K562 (cell line): Measurements from ENCODE around the gene PCSK5. TPM values are rescaled to one million over a fixed set of nuclear protein-coding genes. Genes with fewer than 3 reads are reported as not detected.

Experiments used
- ATAC-seq: fragments of 200-7000 bp; cut with Tn5 transposase; 3 replicates; pipeline ENCODE4 v1.9.1; 2020; ENCODE audit warnings: moderate library complexity
- BruUV-seq: library from RNA; stranded (reverse); fragments of 400-500 nt; replicated peaks from 2 replicates; lab custom pipeline; 2021; lab: Mats Ljungman, UMichigan
- CTCF ChIA-PET: fragments of 300-600 bp; formaldehyde crosslinking; extraction: SDS; loops from one replicate; lab custom pipeline; 2021; ENCODE audit warnings: low intra/inter-chr PET ratio; lab: Yijun Ruan, JAX
- POLR2A ChIA-PET: fragments of 300-600, 350-650 bp; sonication (Branson Sonifier 250); formaldehyde crosslinking; extraction: SDS; loops from one replicate; lab custom pipeline; 2021; ENCODE audit warnings: antibody characterized with exemption, inconsistent platforms; lab: Yijun Ruan, JAX
- DNase-seq, 4 experiments: peaks; one replicate each; pipeline versions ENCODE4 v3.0.0 to v3.0.0-alpha.2; 2011 to 2018; ENCODE audit warnings: low spot score in 3 of 4, mixed read lengths in 3 of 4; ENCODE audit errors: extremely low read depth in 1 of 4
- FAIRE-seq: peaks from 2 replicates; lab custom pipeline; 2011; peaks lifted over from hg19 to GRCh38; lab: Jason Lieb, UNC
- H2AFZ ChIP-seq: 2 replicates; pipeline ENCODE4 v1.6.0; 2011; ENCODE audit warnings: low read depth, low read length, control low read depth, inconsistent platforms
- H3K27ac ChIP-seq: fragments of 200-600 bp; 3 replicates; pipeline ENCODE4 v1.8.0; 2011; ENCODE audit warnings: low read depth, mild to moderate bottlenecking, control low read depth, inconsistent platforms, low read length, moderate library complexity, mixed read lengths; ENCODE audit errors: extremely low read depth
- H3K27me3 ChIP-seq, 2 experiments: fragments of 300-600 bp in 1 of 2; 2 replicates in 1 of 2; 3 replicates in 1 of 2; pipeline versions ENCODE4 v1.6.0 to v1.8.0; 2011; ENCODE audit warnings: inconsistent platforms in 2 of 2, low read length in 2 of 2, mild to moderate bottlenecking in 1 of 2, mixed read lengths in 1 of 2, moderate library complexity in 1 of 2; ENCODE audit not compliant: control insufficient read depth in 2 of 2, insufficient read depth in 2 of 2
- H3K36me3 ChIP-seq: fragments of 300-600 bp; 3 replicates; pipeline ENCODE4 v1.8.0; 2011; ENCODE audit warnings: mild to moderate bottlenecking, low read length, inconsistent platforms; ENCODE audit not compliant: control insufficient read depth, insufficient read depth
- H3K4me1 ChIP-seq, 2 experiments: fragments of 200-600 bp in 1 of 2; replicated peaks in 1 of 2; 2 replicates in 1 of 2; 3 replicates in 1 of 2; pipeline versions ENCODE4 v1.5.1 to v1.8.0; 2011; ENCODE audit warnings: inconsistent platforms in 2 of 2, low read length in 2 of 2, mild to moderate bottlenecking in 1 of 2, mixed read lengths in 1 of 2, moderate library complexity in 1 of 2; ENCODE audit not compliant: control insufficient read depth in 2 of 2, insufficient read depth in 2 of 2
- H3K4me2 ChIP-seq: 2 replicates; pipeline ENCODE4 v1.6.1; 2011; ENCODE audit warnings: low read length, control low read depth, inconsistent platforms, mixed read lengths; ENCODE audit not compliant: insufficient read depth
- H3K4me3 ChIP-seq: fragments of 200-600 bp; sonication (generic), shearing (Covaris generic); 2 replicates; pipeline ENCODE4 v1.5.1; 2016; ENCODE audit warnings: control low read depth, inconsistent platforms
- H3K79me2 ChIP-seq: fragments of 200-600 bp; 3 replicates; pipeline ENCODE4 v1.8.0; 2011; ENCODE audit warnings: low read length, inconsistent platforms; ENCODE audit not compliant: control insufficient read depth, insufficient read depth
- H3K9ac ChIP-seq, 2 experiments: 2 replicates each; pipeline versions ENCODE4 v1.6.0 to v1.6.1; 2011; ENCODE audit warnings: low read depth in 2 of 2, low read length in 2 of 2, control low read depth in 1 of 2, inconsistent platforms in 1 of 2, mild to moderate bottlenecking in 1 of 2, mixed read lengths in 1 of 2; ENCODE audit not compliant: insufficient read depth in 1 of 2
- H3K9me1 ChIP-seq: one replicate; pipeline ENCODE4 v1.6.0; 2011; ENCODE audit warnings: inconsistent platforms, mild to moderate bottlenecking, low read length, moderate library complexity; ENCODE audit not compliant: control insufficient read depth, insufficient read depth
- H3K9me3 ChIP-seq: replicated peaks from 2 replicates; pipeline ENCODE4 v1.5.1; 2011; ENCODE audit warnings: low read depth, low read length, inconsistent platforms; ENCODE audit not compliant: control insufficient read depth, insufficient read depth
- H4K20me1 ChIP-seq: replicated peaks from 2 replicates; pipeline ENCODE4 v1.6.1; 2011; ENCODE audit warnings: low read length, inconsistent platforms, mixed read lengths; ENCODE audit not compliant: control insufficient read depth, insufficient read depth
- CBX3 ChIP-seq, 2 experiments: IDR thresholded peaks; 1 replicate in 1 of 2; 2 replicates in 1 of 2; pipeline ENCODE4 v1.6.1; 2012; ENCODE audit warnings: inconsistent platforms in 2 of 2, low read length in 2 of 2, borderline replicate concordance in 1 of 2, control low read depth in 1 of 2
- CHCHD3 ChIP-seq: fragments of 250-450 bp; sonication (Bioruptor Pico); IDR thresholded peaks from 2 replicates; pipeline ENCODE4 v2.1.2; 2022; ENCODE audit warnings: mild to moderate bottlenecking
- ETS2 ChIP-seq: IDR thresholded peaks from 2 replicates; pipeline ENCODE4 v1.6.1; 2016; ENCODE audit warnings: borderline replicate concordance, missing genetic modification characterization, mild to moderate bottlenecking, moderate library complexity, missing compliant biosample characterization; ENCODE audit not compliant: poor library complexity, severe bottlenecking
- HDAC3 ChIP-seq: fragments of 450-650 bp; IDR thresholded peaks from 2 replicates; pipeline ENCODE4 v1.6.1; 2018; ENCODE audit warnings: borderline replicate concordance, mild to moderate bottlenecking, moderate library complexity; ENCODE audit not compliant: partially characterized antibody
- HNRNPL ChIP-seq: fragments of 200-400 bp; formaldehyde crosslinking; IDR thresholded peaks from 2 replicates; pipeline ENCODE4 v1.6.1; 2017; ENCODE audit warnings: low read depth, mild to moderate bottlenecking, low read length
- NR3C1 ChIP-seq: sonication (generic); formaldehyde crosslinking; IDR thresholded peaks from 2 replicates; pipeline ENCODE4 v1.8.1; 2022; ENCODE audit warnings: missing genetic modification reagents
- SMARCB1 ChIP-seq: IDR thresholded peaks from 2 replicates; pipeline ENCODE4 v1.6.1; 2011; ENCODE audit warnings: improper control_type of control experiment, low read depth; ENCODE audit not compliant: insufficient read length
- ZBTB17 ChIP-seq: fragments of 450-650 bp; formaldehyde crosslinking; IDR thresholded peaks from 2 replicates; pipeline ENCODE4 v1.4.0; 2020; ENCODE audit warnings: mild to moderate bottlenecking
- ZC3H11A ChIP-seq: IDR thresholded peaks from 2 replicates; pipeline ENCODE4 v1.6.1; 2012; ENCODE audit warnings: low read depth, low read length, improper control_type of control experiment
- WGBS: fragments of 100-300 bp; shearing (Covaris generic); methylation state at CpG from one replicate; pipeline ENCODE4 v1.1.6; 2016; ENCODE audit warnings: low coverage, mixed read lengths; ENCODE audit not compliant: insufficient coverage; ENCODE audit errors: missing lambda C conversion rate; 5-methylcytosine and 5-hydroxymethylcytosine counted together
- in situ Hi-C: fragments of 300-500 bp; cut with MboI; formaldehyde crosslinking; loops from 4 replicates; pipeline ENCODE4 v1.15.0; 2018; ENCODE audit warnings: inconsistent platforms, mixed read lengths
- intact Hi-C: fragments of 100-400 bp; cut with micrococcal nuclease; formaldehyde crosslinking; loops from 2 replicates; pipeline ENCODE4 v1.14.2; 2022
- polyA plus RNA-seq, 8 experiments: library from polyadenylated mRNA; depleted of rRNA in 4 of 8; stranded (reverse) in 5 of 8; unstranded in 3 of 8; fragments of >200 nt; fragmentation: Nextera tagmentation in 2 of 8; fragmentation: Illumina TruSeq in 1 of 8; extraction: Ambion mirVana in 2 of 8; extraction: Trizol in 1 of 8; gene quantifications; 2 replicates each; pipeline versions ENCODE4 v1.2.1 to v1.2.3, GENCODE V29; 2011 to 2014; ENCODE audit warnings: inconsistent platforms in 1 of 8, missing spikeins in 1 of 8
- total RNA-seq, 7 experiments: library from RNA; depleted of rRNA in 6 of 7; stranded (reverse); fragments of >200 nt in 6 of 7; fragmentation: Illumina TruSeq in 2 of 7; extraction: Trizol in 2 of 7; gene quantifications; 2 replicates each; pipeline versions ENCODE4 v1.2.1 to v1.2.3, GENCODE V29; 2011 to 2021; ENCODE audit warnings: low replicate concordance in 1 of 7
- TF ChIP-seq, protein P1 (sequence below): sonication (generic); formaldehyde crosslinking; IDR thresholded peaks from 2 replicates; pipeline ENCODE4 v1.8.1; 2023; ENCODE audit warnings: missing genetic modification reagents, mild to moderate bottlenecking, borderline replicate concordance
- TF ChIP-seq, protein P2 (sequence below): fragments of 450-650 bp; conservative IDR thresholded peaks from 2 replicates; pipeline ENCODE4 v1.6.1; 2016; ENCODE audit warnings: missing genetic modification characterization, low read depth, mild to moderate bottlenecking, missing compliant biosample characterization, moderate library complexity

The PCSK5 gene
- total and polyA plus RNA-seq, 9 of the 15 experiments (the other 6 are each of a cell fraction or from before 2014, with no cell fraction given) = not detected

DNA sequence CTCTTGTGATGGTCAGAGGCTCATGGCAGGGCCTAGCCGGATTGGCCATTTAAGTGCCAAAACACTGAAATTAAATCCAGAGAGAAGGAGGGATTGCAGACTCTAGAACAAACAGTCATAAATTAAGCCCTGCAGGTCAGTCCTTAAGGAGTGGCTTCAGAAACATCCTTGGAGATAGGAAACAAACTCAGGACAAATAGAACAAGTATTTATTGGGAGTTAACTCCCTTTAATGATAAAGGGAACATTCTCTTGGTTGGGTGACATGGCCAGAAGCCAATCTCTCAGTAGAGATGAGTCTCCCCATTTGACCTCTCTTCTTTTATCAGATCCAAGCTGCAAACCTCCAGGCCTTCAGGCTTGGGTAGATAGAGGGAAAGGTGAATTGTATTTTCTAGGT, 17.4 kb downstream of the PCSK5 start:
- Histone ChIP-seq H3K79me2 (no peaks in the 10 kb centered on the region), H3K9ac (no peak overlapping the region), H3K9me1 (no peaks in the 10 kb centered on the region), H3K9me3 (no peaks in the 10 kb centered on the region), H3K4me1 (no peaks in the 10 kb centered on the region), H3K4me3 (no peak overlapping the region), H3K4me2 (no peak overlapping the region), H3K27me3 (no peaks in the 10 kb centered on the region), H2AFZ (no peak overlapping the region), H3K27ac (no peak overlapping the region)
- intact Hi-C loops (no loop called here), in situ Hi-C loops (no loop called here)
- 0% methylated on average over 1 of the region's 1 CpG for WGBS
- no TSS peak for BruUV-seq
- ChIA-PET POLR2A (no interaction called here), CTCF (no interaction called here)
- no peak for DNase-seq
- FAIRE-seq = no peak
- TF ChIP-seq CHCHD3 (CRISPR knock-in tag) = no peak
- TF ChIP-seq, all 486 proteins: peak for 0
- H3K36me3 ChIP-seq = no peaks in the 10 kb centered on the region
- H4K20me1 ChIP-seq = no peaks in the 10 kb centered on the region
- no peak for ATAC-seq

DNA sequence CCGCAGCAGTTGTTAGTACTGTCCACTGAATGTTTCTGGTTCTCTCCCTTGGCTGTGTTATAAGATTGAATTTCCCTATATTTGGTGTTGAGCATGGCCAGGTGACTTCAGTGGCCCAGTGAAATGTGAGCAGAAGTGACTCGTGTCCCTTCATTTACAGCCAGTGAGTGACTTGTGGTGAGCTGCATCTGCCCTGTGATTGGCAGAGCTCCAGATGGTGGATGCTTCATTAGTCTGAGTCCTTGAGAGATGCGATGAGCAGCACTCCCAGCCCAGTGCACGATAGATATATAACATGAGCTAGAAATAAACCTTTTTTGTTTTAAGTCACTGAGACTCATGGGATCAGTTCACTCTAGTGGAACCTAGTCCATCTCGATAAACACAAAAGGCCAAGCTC, 19.3 kb downstream of the PCSK5 start:
- Histone ChIP-seq H3K4me3 (no peak overlapping the region), H3K4me2 (no peak overlapping the region), H3K79me2 (no peaks in the 10 kb centered on the region), H3K9ac (no peak overlapping the region), H3K9me1 (no peaks in the 10 kb centered on the region), H3K4me1 (no peaks in the 10 kb centered on the region), H3K27me3 (no peaks in the 10 kb centered on the region), H3K9me3 (no peaks in the 10 kb centered on the region), H3K27ac (no peak overlapping the region), H2AFZ (no peak overlapping the region), H4K20me1 (no peaks in the 10 kb centered on the region), H3K36me3 (no peaks in the 10 kb centered on the region)
- ATAC-seq (no peak), FAIRE-seq (no peak), DNase-seq (no peak)
- no TSS peak for BruUV-seq
- ChIA-PET CTCF (no interaction called here), POLR2A (no interaction called here)
- WGBS = 1% methylated on average over 5 of the region's 5 CpGs
- intact Hi-C loops = no loop called here
- in situ Hi-C loops = no loop called here
- TF ChIP-seq ZC3H11A = no peak
- TF ChIP-seq, protein P1, sequence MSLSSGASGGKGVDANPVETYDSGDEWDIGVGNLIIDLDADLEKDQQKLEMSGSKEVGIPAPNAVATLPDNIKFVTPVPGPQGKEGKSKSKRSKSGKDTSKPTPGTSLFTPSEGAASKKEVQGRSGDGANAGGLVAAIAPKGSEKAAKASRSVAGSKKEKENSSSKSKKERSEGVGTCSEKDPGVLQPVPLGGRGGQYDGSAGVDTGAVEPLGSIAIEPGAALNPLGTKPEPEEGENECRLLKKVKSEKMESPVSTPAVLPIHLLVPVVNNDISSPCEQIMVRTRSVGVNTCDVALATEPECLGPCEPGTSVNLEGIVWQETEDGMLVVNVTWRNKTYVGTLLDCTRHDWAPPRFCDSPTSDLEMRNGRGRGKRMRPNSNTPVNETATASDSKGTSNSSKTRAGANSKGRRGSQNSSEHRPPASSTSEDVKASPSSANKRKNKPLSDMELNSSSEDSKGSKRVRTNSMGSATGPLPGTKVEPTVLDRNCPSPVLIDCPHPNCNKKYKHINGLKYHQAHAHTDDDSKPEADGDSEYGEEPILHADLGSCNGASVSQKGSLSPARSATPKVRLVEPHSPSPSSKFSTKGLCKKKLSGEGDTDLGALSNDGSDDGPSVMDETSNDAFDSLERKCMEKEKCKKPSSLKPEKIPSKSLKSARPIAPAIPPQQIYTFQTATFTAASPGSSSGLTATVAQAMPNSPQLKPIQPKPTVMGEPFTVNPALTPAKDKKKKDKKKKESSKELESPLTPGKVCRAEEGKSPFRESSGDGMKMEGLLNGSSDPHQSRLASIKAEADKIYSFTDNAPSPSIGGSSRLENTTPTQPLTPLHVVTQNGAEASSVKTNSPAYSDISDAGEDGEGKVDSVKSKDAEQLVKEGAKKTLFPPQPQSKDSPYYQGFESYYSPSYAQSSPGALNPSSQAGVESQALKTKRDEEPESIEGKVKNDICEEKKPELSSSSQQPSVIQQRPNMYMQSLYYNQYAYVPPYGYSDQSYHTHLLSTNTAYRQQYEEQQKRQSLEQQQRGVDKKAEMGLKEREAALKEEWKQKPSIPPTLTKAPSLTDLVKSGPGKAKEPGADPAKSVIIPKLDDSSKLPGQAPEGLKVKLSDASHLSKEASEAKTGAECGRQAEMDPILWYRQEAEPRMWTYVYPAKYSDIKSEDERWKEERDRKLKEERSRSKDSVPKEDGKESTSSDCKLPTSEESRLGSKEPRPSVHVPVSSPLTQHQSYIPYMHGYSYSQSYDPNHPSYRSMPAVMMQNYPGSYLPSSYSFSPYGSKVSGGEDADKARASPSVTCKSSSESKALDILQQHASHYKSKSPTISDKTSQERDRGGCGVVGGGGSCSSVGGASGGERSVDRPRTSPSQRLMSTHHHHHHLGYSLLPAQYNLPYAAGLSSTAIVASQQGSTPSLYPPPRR (CRISPR knock-in tag) = no peak
- TF ChIP-seq ZBTB17 = no peak
- TF ChIP-seq, protein P2, sequence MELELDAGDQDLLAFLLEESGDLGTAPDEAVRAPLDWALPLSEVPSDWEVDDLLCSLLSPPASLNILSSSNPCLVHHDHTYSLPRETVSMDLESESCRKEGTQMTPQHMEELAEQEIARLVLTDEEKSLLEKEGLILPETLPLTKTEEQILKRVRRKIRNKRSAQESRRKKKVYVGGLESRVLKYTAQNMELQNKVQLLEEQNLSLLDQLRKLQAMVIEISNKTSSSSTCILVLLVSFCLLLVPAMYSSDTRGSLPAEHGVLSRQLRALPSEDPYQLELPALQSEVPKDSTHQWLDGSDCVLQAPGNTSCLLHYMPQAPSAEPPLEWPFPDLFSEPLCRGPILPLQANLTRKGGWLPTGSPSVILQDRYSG (tag) = no peak
- TF ChIP-seq HNRNPL = no peak
- no peak for TF ChIP-seq ETS2 (tag)
- no peak for TF ChIP-seq SMARCB1
- TF ChIP-seq HDAC3 = no peak
- TF ChIP-seq NR3C1 (CRISPR knock-in tag) = no peak
- no peak for TF ChIP-seq CBX3 (IDR thresholded peaks at IDR 0.05; ENCODE audit: borderline replicate concordance in 1 of 2, low read length in 2 of 2)
